ENCODE measurements around the gene PXMP2. TPM values are rescaled to one million over a fixed set of nuclear protein-coding genes. Genes with fewer than 3 reads are reported as not detected.

The PXMP2 gene
- total RNA-seq, 2 experiments from 2014 or later = 58.1 to 103 TPM

DNA sequence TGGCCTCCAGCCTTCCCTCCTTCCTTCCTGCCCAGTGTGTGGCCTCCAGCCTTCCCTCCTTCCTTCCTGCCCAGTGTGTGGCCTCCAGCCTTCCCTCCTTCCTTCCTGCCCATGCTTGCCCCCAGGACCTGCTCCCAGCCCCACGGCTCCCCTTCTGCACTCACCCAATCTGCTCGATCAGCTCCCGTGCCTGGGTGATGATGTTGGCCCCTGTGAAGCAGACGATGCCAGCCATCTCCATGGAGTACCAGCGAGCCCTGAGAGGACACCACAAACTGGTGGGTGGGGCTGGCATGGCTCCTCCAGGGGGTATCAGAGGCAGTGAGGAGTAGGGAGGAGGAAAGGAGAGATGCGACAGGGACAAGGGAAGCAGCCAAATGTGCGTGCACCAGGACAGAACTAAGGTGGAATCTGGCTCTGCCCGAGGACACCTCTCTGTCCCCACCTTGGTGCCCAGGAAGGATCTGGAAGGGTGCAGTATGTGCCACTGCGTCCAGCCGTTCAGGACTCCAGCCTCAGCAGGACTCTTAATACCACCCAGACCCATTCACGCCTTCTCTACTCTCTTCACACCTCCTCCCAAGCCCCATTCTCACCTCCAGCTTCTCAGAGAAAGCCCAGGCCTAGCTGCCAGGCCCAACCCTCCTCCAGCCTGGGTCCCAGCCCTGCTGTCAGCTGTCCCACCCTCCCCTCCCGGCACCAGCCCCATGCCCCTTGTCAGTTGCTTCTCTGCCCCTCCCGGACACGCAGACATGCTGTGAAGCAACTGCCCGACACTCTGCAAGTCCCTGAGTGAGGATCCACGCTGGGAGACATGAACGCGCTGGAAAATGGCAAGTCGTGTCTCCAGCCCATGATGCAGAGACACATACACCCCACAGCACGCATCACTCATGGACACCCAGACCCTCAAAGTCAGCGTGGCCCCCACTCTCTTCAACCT, 22.9 kb upstream of the PXMP2 start:
- no peak for TF ChIP-seq EZH2phosphoT487 (IDR thresholded peaks at IDR 0.05; ENCODE audit: borderline replicate concordance, low read depth, low read length)
- TF ChIP-seq, protein P1, sequence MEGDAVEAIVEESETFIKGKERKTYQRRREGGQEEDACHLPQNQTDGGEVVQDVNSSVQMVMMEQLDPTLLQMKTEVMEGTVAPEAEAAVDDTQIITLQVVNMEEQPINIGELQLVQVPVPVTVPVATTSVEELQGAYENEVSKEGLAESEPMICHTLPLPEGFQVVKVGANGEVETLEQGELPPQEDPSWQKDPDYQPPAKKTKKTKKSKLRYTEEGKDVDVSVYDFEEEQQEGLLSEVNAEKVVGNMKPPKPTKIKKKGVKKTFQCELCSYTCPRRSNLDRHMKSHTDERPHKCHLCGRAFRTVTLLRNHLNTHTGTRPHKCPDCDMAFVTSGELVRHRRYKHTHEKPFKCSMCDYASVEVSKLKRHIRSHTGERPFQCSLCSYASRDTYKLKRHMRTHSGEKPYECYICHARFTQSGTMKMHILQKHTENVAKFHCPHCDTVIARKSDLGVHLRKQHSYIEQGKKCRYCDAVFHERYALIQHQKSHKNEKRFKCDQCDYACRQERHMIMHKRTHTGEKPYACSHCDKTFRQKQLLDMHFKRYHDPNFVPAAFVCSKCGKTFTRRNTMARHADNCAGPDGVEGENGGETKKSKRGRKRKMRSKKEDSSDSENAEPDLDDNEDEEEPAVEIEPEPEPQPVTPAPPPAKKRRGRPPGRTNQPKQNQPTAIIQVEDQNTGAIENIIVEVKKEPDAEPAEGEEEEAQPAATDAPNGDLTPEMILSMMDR (conservative IDR thresholded peaks at IDR 0.05; ENCODE audit: low read length) = no peak
- Histone ChIP-seq H2AFZ (ENCODE audit: low read length) (no peak overlapping the region), H3K27ac (ENCODE audit: low read depth, low read length, poor library complexity, severe bottlenecking) (no peak overlapping the region), H3K36me3 (ENCODE audit: insufficient read depth, low read length) (peaks cover 100% of the 10 kb centered on the region), H3K4me2 (ENCODE audit: low read length) (no peak overlapping the region), H3K9me3 (ENCODE audit: low read length) (no peaks in the 10 kb centered on the region), H3K4me1 (ENCODE audit: insufficient read depth, low read length, poor library complexity, severe bottlenecking) (no peaks in the 10 kb centered on the region), H3K4me3 (ENCODE audit: low read depth, low read length, poor library complexity, severe bottlenecking) (no peak overlapping the region), H4K20me1 (ENCODE audit: insufficient read depth, low read length) (no peaks in the 10 kb centered on the region; the same call in 1 of the 2 replicates), H3K9me2 (ENCODE audit: insufficient read depth, low read length) (no peaks in the 10 kb centered on the region), H3K79me2 (ENCODE audit: insufficient read depth, low read depth, low read length) (no peaks in the 10 kb centered on the region)
- POLR2A ChIA-PET = interaction anchor here (0.6 kb wide), 1 partner anchor 20 kb away, joined by 4 read pairs; no protein-coding TSS in a partner anchor
- CTCF ChIA-PET (ENCODE audit: unreplicated experiment) = no interaction called here
- no peak for DNase-seq (ENCODE audit: low spot score)
- no TSS peak for BruUV-seq (replicated peaks)
- intact Hi-C loops (cut with micrococcal nuclease; ENCODE audit: unreplicated experiment) = no loop called here

DNA sequence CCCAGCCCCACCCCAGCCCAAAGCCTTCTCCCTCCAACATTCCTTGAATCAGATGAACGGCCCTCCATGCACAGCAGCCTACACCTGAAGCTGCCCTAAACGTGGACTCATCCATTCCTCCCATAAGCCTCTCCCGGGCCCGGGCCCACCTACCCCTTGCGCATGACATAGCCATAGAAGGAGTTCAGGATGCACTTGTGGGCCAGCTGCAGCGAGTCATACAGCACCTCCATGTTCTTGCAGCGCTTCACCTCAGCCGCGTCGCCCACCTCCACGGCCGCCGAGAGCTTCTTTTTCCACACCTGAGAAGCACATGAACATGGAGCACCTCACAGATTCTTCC, 22.3 kb upstream of the PXMP2 start:
- H3K9me2 ChIP-seq (ENCODE audit: insufficient read depth, low read length) = no peaks in the 10 kb centered on the region
- no peak overlapping the region for H3K27ac ChIP-seq (ENCODE audit: low read depth, low read length, poor library complexity, severe bottlenecking)
- ChIA-PET POLR2A (interaction anchor here (0.7 kb wide), 1 partner anchor 31 kb away, joined by 3 read pairs; no protein-coding TSS in a partner anchor), CTCF (ENCODE audit: unreplicated experiment) (no interaction called here)
- DNase-seq (ENCODE audit: low spot score) = no peak
- intact Hi-C loops (cut with micrococcal nuclease; ENCODE audit: unreplicated experiment) = no loop called here
- H2AFZ ChIP-seq (ENCODE audit: low read length) = no peak overlapping the region
- H3K4me2 ChIP-seq (ENCODE audit: low read length) = no peak overlapping the region
- BruUV-seq (replicated peaks) = no TSS peak
- peaks cover 100% of the 10 kb centered on the region for H3K36me3 ChIP-seq (ENCODE audit: insufficient read depth, low read length)
- no peaks in the 10 kb centered on the region for H3K9me3 ChIP-seq (ENCODE audit: low read length)
- H3K4me3 ChIP-seq (ENCODE audit: low read depth, low read length, poor library complexity, severe bottlenecking) = no peak overlapping the region
- no peak for TF ChIP-seq EZH2phosphoT487 (IDR thresholded peaks at IDR 0.05; ENCODE audit: borderline replicate concordance, low read depth, low read length)
- TF ChIP-seq, protein P1 (conservative IDR thresholded peaks at IDR 0.05; ENCODE audit: low read length) = no peak
- no peaks in the 10 kb centered on the region; the same call in 1 of the 2 replicates for H4K20me1 ChIP-seq (ENCODE audit: insufficient read depth, low read length)
- H3K4me1 ChIP-seq (ENCODE audit: insufficient read depth, low read length, poor library complexity, severe bottlenecking) = no peaks in the 10 kb centered on the region
- no peaks in the 10 kb centered on the region for H3K79me2 ChIP-seq (ENCODE audit: insufficient read depth, low read depth, low read length)

DNA sequence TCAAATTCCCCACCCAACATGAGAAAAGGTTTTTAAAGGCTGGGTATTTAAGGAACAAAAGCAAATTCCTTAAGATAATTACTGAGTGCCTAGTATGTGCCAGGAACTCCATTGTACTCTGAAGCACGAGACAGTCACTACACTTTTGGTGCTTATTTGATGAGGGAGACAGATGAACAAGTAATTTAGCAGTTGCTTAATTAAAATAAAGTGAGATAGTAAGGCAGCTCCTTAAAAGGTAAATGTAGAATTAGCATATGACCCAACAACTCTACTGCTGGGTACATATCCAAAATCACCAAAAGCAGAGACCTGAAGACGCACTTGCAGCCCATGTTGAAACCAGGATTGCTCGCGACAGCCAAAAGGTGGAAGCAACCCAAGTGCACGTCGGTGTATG, 21.6 kb upstream of the PXMP2 start:
- Histone ChIP-seq H3K36me3 (ENCODE audit: insufficient read depth, low read length) (peaks cover 96% of the 10 kb centered on the region), H3K79me2 (ENCODE audit: insufficient read depth, low read depth, low read length) (no peaks in the 10 kb centered on the region), H3K27ac (ENCODE audit: low read depth, low read length, poor library complexity, severe bottlenecking) (no peak overlapping the region), H2AFZ (ENCODE audit: low read length) (no peak overlapping the region), H3K4me1 (ENCODE audit: insufficient read depth, low read length, poor library complexity, severe bottlenecking) (no peaks in the 10 kb centered on the region), H3K9me2 (ENCODE audit: insufficient read depth, low read length) (no peaks in the 10 kb centered on the region), H3K4me2 (ENCODE audit: low read length) (no peak overlapping the region), H3K9me3 (ENCODE audit: low read length) (no peaks in the 10 kb centered on the region), H4K20me1 (ENCODE audit: insufficient read depth, low read length) (no peaks in the 10 kb centered on the region; the same call in 1 of the 2 replicates), H3K4me3 (ENCODE audit: low read depth, low read length, poor library complexity, severe bottlenecking) (no peak overlapping the region)
- ChIA-PET POLR2A (interaction anchor here (0.7 kb wide), 1 partner anchor 30 kb away, joined by 3 read pairs; no protein-coding TSS in a partner anchor), CTCF (ENCODE audit: unreplicated experiment) (no interaction called here)
- TF ChIP-seq EZH2phosphoT487 (IDR thresholded peaks at IDR 0.05; ENCODE audit: borderline replicate concordance, low read depth, low read length) = no peak
- TF ChIP-seq, protein P1 (conservative IDR thresholded peaks at IDR 0.05; ENCODE audit: low read length) = no peak
- DNase-seq (ENCODE audit: low spot score) = no peak
- no TSS peak for BruUV-seq (replicated peaks)
- intact Hi-C loops (cut with micrococcal nuclease; ENCODE audit: unreplicated experiment) = no loop called here
